Caco-2 (cell line): Measurements from ENCODE around the gene NCK1. TPM values are rescaled to one million over a fixed set of nuclear protein-coding genes. Genes with fewer than 3 reads are reported as not detected.

ENCODE experiments used
- BruUV-seq: library from RNA; stranded (reverse); fragments of 400-500 nt; replicated peaks from 2 replicates; lab custom pipeline; 2021; lab: Mats Ljungman, UMichigan
- CTCF ChIA-PET: fragments of 300-600 bp; sonication (Branson Sonifier 250); formaldehyde crosslinking; loops from one replicate; lab custom pipeline; 2022; ENCODE audit warnings: antibody characterized with exemption; lab: Charles Lee
- POLR2A ChIA-PET: fragments of 300-600 bp; sonication (Branson Sonifier 250); formaldehyde crosslinking; loops from one replicate; lab custom pipeline; 2022; ENCODE audit warnings: antibody characterized with exemption; lab: Charles Lee
- DNase-seq, 2 experiments: peaks; one replicate each; pipeline versions ENCODE4 v3.0.0 to v3.0.0-alpha.2; 2020 to 2022
- H3K27me3 ChIP-seq: replicated peaks from 2 replicates; pipeline ENCODE4 v1.6.0; 2011; ENCODE audit warnings: low read length; ENCODE audit not compliant: control insufficient read depth, insufficient read depth
- H3K36me3 ChIP-seq: 2 replicates; pipeline ENCODE4 v1.5.1; 2011; ENCODE audit warnings: low read length; ENCODE audit not compliant: control insufficient read depth, insufficient read depth
- H3K4me1 ChIP-seq: fragments of 250-450 bp; sonication (Bioruptor Pico); 2 replicates; pipeline ENCODE4 v1.5.1; 2020; ENCODE audit warnings: mild to moderate bottlenecking
- H3K4me3 ChIP-seq: 2 replicates; pipeline ENCODE4 v1.5.1; 2011; ENCODE audit warnings: low read depth, mild to moderate bottlenecking, control low read depth, low read length
- H3K9me3 ChIP-seq: fragments of 250-450 bp; sonication (Bioruptor Pico); 2 replicates; pipeline ENCODE4 v1.5.1; 2020; ENCODE audit warnings: mild to moderate bottlenecking, moderate library complexity
- H3K27ac Mint-ChIP-seq: one replicate; pipeline ENCODE4 v1.8.0; 2022; ENCODE audit warnings: mixed read lengths; ENCODE audit not compliant: unreplicated experiment
- H3K27me3 Mint-ChIP-seq: one replicate; pipeline ENCODE4 v1.8.0; 2022; ENCODE audit warnings: mixed read lengths; ENCODE audit not compliant: insufficient read depth, unreplicated experiment
- H3K36me3 Mint-ChIP-seq: one replicate; pipeline ENCODE4 v1.8.0; 2022; ENCODE audit warnings: mild to moderate bottlenecking, mixed read lengths; ENCODE audit not compliant: insufficient read depth, unreplicated experiment
- H3K4me1 Mint-ChIP-seq: one replicate; pipeline ENCODE4 v1.8.0; 2022; ENCODE audit warnings: low read depth, mixed read lengths; ENCODE audit not compliant: unreplicated experiment
- H3K4me3 Mint-ChIP-seq: one replicate; pipeline ENCODE4 v1.8.0; 2022; ENCODE audit warnings: mild to moderate bottlenecking, moderate library complexity, mixed read lengths; ENCODE audit not compliant: unreplicated experiment
- H3K9me3 Mint-ChIP-seq: one replicate; pipeline ENCODE4 v1.8.0; 2022; ENCODE audit warnings: mixed read lengths; ENCODE audit not compliant: unreplicated experiment
- CTCF ChIP-seq, 2 experiments: fragments of 200-600 bp in 1 of 2; IDR thresholded peaks; 1 replicate in 1 of 2; 2 replicates in 1 of 2; pipeline versions ENCODE4 v1.5.1 to v1.8.0; 2011 to 2022; ENCODE audit warnings: antibody characterized with exemption in 1 of 2, control low read depth in 1 of 2, inconsistent platforms in 1 of 2, low read depth in 1 of 2, low read length in 1 of 2, mild to moderate bottlenecking in 1 of 2, moderate library complexity in 1 of 2; ENCODE audit not compliant: insufficient read depth in 1 of 2, severe bottlenecking in 1 of 2, unreplicated experiment in 1 of 2
- intact Hi-C: fragments of 100-400 bp; cut with micrococcal nuclease; formaldehyde crosslinking; loops from one replicate; pipeline ENCODE4 v1.10.0; 2022; ENCODE audit not compliant: unreplicated experiment
- total RNA-seq: library from RNA; stranded (reverse); gene quantifications from 2 replicates; pipeline ENCODE4 v1.2.3, GENCODE V29; 2022

The NCK1 gene
- total RNA-seq, 1 experiment from 2014 or later, result 37.3 TPM

GRCh38 chr3:136932523-136932922, 70.5 kb downstream of the NCK1 start:
- Mint-ChIP-seq H3K27me3 (no peaks in the 10 kb centered on the region), H3K4me3 (no peak overlapping the region), H3K9me3 (no peaks in the 10 kb centered on the region), H3K4me1 (peaks cover 7% of the 10 kb centered on the region), H3K27ac (no peak overlapping the region), H3K36me3 (peaks cover 43% of the 10 kb centered on the region)
- no peaks in the 10 kb centered on the region for H3K27me3 ChIP-seq
- DNase-seq, result no peak
- TF ChIP-seq CTCF (IDR thresholded peaks at IDR 0.05; ENCODE audit: insufficient read depth in 1 of 2, low read depth in 1 of 2, low read length in 1 of 2, severe bottlenecking in 1 of 2, unreplicated experiment in 1 of 2), result no peak
- BruUV-seq, result no TSS peak
- intact Hi-C loops, result no loop called here
- H3K9me3 ChIP-seq, result no peaks in the 10 kb centered on the region
- POLR2A ChIA-PET, result no interaction called here
- no peaks in the 10 kb centered on the region for H3K36me3 ChIP-seq
- no peak overlapping the region for H3K4me3 ChIP-seq
- CTCF ChIA-PET, result no interaction called here
- peaks cover under 1% of the 10 kb centered on the region; the same call in 1 of the 2 replicates for H3K4me1 ChIP-seq

- H3K27me3 ChIP-seq, result no peaks in the 10 kb centered on the region
- intact Hi-C loops, result no loop called here
- no peaks in the 10 kb centered on the region for H3K9me3 ChIP-seq
- TF ChIP-seq CTCF (IDR thresholded peaks at IDR 0.05; ENCODE audit: insufficient read depth in 1 of 2, low read depth in 1 of 2, low read length in 1 of 2, severe bottlenecking in 1 of 2, unreplicated experiment in 1 of 2), result no peak
- Mint-ChIP-seq H3K4me1 (peaks cover 7% of the 10 kb centered on the region), H3K36me3 (peaks cover 43% of the 10 kb centered on the region), H3K27me3 (no peaks in the 10 kb centered on the region), H3K27ac (no peak overlapping the region), H3K4me3 (no peak overlapping the region), H3K9me3 (no peaks in the 10 kb centered on the region)
- ChIA-PET CTCF (no interaction called here), POLR2A (no interaction called here)
- H3K36me3 ChIP-seq, result no peaks in the 10 kb centered on the region
- BruUV-seq, result no TSS peak
- peaks cover 7% of the 10 kb centered on the region for H3K4me1 ChIP-seq
- H3K4me3 ChIP-seq, result no peak overlapping the region
- DNase-seq, result no peak
Measured at GRCh38 chr3:136932978-136933772, 71.2 kb downstream of the NCK1 start.

GRCh38 chr3:136937175-136937574, 75.2 kb downstream of the NCK1 start:
- CTCF ChIA-PET, result no interaction called here
- BruUV-seq, result no TSS peak
- no peak for DNase-seq
- no peaks in the 10 kb centered on the region for H3K9me3 ChIP-seq
- POLR2A ChIA-PET, result no interaction called here
- H3K4me1 Mint-ChIP-seq, result no peaks in the 10 kb centered on the region
- no peaks in the 10 kb centered on the region for H3K27me3 Mint-ChIP-seq
- H3K27ac Mint-ChIP-seq, result no peak overlapping the region
- peaks cover 12% of the 10 kb centered on the region for H3K4me1 ChIP-seq
- H3K27me3 ChIP-seq, result no peaks in the 10 kb centered on the region
- intact Hi-C loops, result no loop called here
- peaks cover 35% of the 10 kb centered on the region for H3K36me3 Mint-ChIP-seq
- no peak overlapping the region for H3K4me3 ChIP-seq
- TF ChIP-seq CTCF (IDR thresholded peaks at IDR 0.05; ENCODE audit: insufficient read depth in 1 of 2, low read depth in 1 of 2, low read length in 1 of 2, severe bottlenecking in 1 of 2, unreplicated experiment in 1 of 2), result no peak
- H3K9me3 Mint-ChIP-seq, result no peaks in the 10 kb centered on the region
- H3K4me3 Mint-ChIP-seq, result no peak overlapping the region
- no peaks in the 10 kb centered on the region for H3K36me3 ChIP-seq
